Measurements from ENCODE around the gene TMEM35B. TPM values are rescaled to one million over a fixed set of nuclear protein-coding genes. Genes with fewer than 3 reads are reported as not detected.

The TMEM35B gene
- total RNA-seq, 1 donor, result 22.1 TPM

GRCh38 chr1:34978921-34979320, 6.2 kb downstream of the TMEM35B start:
- peak; percentile 76 for DNase-seq (ENCODE audit: insufficient read length, low spot score, missing footprints)
- no peak for TF ChIP-seq CTCF (IDR thresholded peaks at IDR 0.05; ENCODE audit: extremely low read depth, low read depth, low read length)

GRCh38 chr1:34977858-34978257, 7.3 kb downstream of the TMEM35B start:
- no peaks in the 10 kb centered on the region for H3K27me3 ChIP-seq (ENCODE audit: insufficient read depth, low read length)

More at GRCh38 chr1:34978921-34979320, 6.2 kb downstream of the TMEM35B start:
- peaks cover 13% of the 10 kb centered on the region for H4K20me1 ChIP-seq (ENCODE audit: insufficient read depth, low read length)
- no peak overlapping the region for H3K4me2 ChIP-seq (ENCODE audit: insufficient read depth, low read length)
- H3K36me3 ChIP-seq (ENCODE audit: insufficient read depth, low read length), result peaks cover 5% of the 10 kb centered on the region
- no peak overlapping the region for H3K27ac ChIP-seq (ENCODE audit: low read depth, low read length)
- peaks cover 16% of the 10 kb centered on the region for H3K79me2 ChIP-seq (ENCODE audit: insufficient read depth, low read length)
- H2AFZ ChIP-seq (ENCODE audit: low read length), result no peak overlapping the region
- H3K27me3 ChIP-seq (ENCODE audit: insufficient read depth, low read length), result no peaks in the 10 kb centered on the region
- H3K9me3 ChIP-seq (ENCODE audit: low read depth, low read length), result no peaks in the 10 kb centered on the region
- H3K4me3 ChIP-seq (ENCODE audit: insufficient read depth, low read length), result no peak overlapping the region
- H3K4me1 ChIP-seq (ENCODE audit: insufficient read depth, low read length), result peaks cover 4% of the 10 kb centered on the region

GRCh38 chr1:34977210-34977471, 8.0 kb downstream of the TMEM35B start:
- no peak for DNase-seq (ENCODE audit: insufficient read length, low spot score, missing footprints)
- peaks cover 7% of the 10 kb centered on the region for H4K20me1 ChIP-seq (ENCODE audit: insufficient read depth, low read length)
- H3K9me3 ChIP-seq (ENCODE audit: low read depth, low read length), result no peaks in the 10 kb centered on the region
- TF ChIP-seq CTCF (IDR thresholded peaks at IDR 0.05; ENCODE audit: extremely low read depth, low read depth, low read length), result no peak
- H3K36me3 ChIP-seq (ENCODE audit: insufficient read depth, low read length), result peaks cover 5% of the 10 kb centered on the region
- no peak overlapping the region for H3K4me2 ChIP-seq (ENCODE audit: insufficient read depth, low read length)
- no peak overlapping the region for H3K27ac ChIP-seq (ENCODE audit: low read depth, low read length)
- H3K79me2 ChIP-seq (ENCODE audit: insufficient read depth, low read length), result peaks cover 3% of the 10 kb centered on the region
- no peaks in the 10 kb centered on the region for H3K4me1 ChIP-seq (ENCODE audit: insufficient read depth, low read length)
- H3K27me3 ChIP-seq (ENCODE audit: insufficient read depth, low read length), result no peaks in the 10 kb centered on the region
- no peak overlapping the region for H2AFZ ChIP-seq (ENCODE audit: low read length)
- H3K4me3 ChIP-seq (ENCODE audit: insufficient read depth, low read length), result no peak overlapping the region

More at GRCh38 chr1:34977858-34978257, 7.3 kb downstream of the TMEM35B start:
- no peak overlapping the region for H3K27ac ChIP-seq (ENCODE audit: low read depth, low read length)
- no peak overlapping the region for H2AFZ ChIP-seq (ENCODE audit: low read length)
- H3K9me3 ChIP-seq (ENCODE audit: low read depth, low read length), result no peaks in the 10 kb centered on the region
- peaks cover 7% of the 10 kb centered on the region for H4K20me1 ChIP-seq (ENCODE audit: insufficient read depth, low read length)
- no peak overlapping the region for H3K4me2 ChIP-seq (ENCODE audit: insufficient read depth, low read length)
- peaks cover 8% of the 10 kb centered on the region for H3K79me2 ChIP-seq (ENCODE audit: insufficient read depth, low read length)
- H3K36me3 ChIP-seq (ENCODE audit: insufficient read depth, low read length), result peaks cover 5% of the 10 kb centered on the region
- no peak overlapping the region for H3K4me3 ChIP-seq (ENCODE audit: insufficient read depth, low read length)
- H3K4me1 ChIP-seq (ENCODE audit: insufficient read depth, low read length), result no peaks in the 10 kb centered on the region
- no peak for TF ChIP-seq CTCF (IDR thresholded peaks at IDR 0.05; ENCODE audit: extremely low read depth, low read depth, low read length)
- peak; percentile 78 for DNase-seq (ENCODE audit: insufficient read length, low spot score, missing footprints)

GRCh38 chr1:34976384-34977209, 8.6 kb downstream of the TMEM35B start:
- peaks cover 2% of the 10 kb centered on the region for H3K36me3 ChIP-seq (ENCODE audit: insufficient read depth, low read length)
- H2AFZ ChIP-seq (ENCODE audit: low read length), result no peak overlapping the region
- H4K20me1 ChIP-seq (ENCODE audit: insufficient read depth, low read length), result peaks cover 7% of the 10 kb centered on the region
- no peaks in the 10 kb centered on the region for H3K27me3 ChIP-seq (ENCODE audit: insufficient read depth, low read length)
- H3K4me3 ChIP-seq (ENCODE audit: insufficient read depth, low read length), result no peak overlapping the region
- no peak overlapping the region for H3K4me2 ChIP-seq (ENCODE audit: insufficient read depth, low read length)
- H3K27ac ChIP-seq (ENCODE audit: low read depth, low read length), result no peak overlapping the region
- DNase-seq (ENCODE audit: insufficient read length, low spot score, missing footprints), result no peak
- H3K79me2 ChIP-seq (ENCODE audit: insufficient read depth, low read length), result no peaks in the 10 kb centered on the region
- H3K9me3 ChIP-seq (ENCODE audit: low read depth, low read length), result no peaks in the 10 kb centered on the region
- no peak for TF ChIP-seq CTCF (IDR thresholded peaks at IDR 0.05; ENCODE audit: extremely low read depth, low read depth, low read length)
- H3K4me1 ChIP-seq (ENCODE audit: insufficient read depth, low read length), result no peaks in the 10 kb centered on the region
